ENCODE measurements around the gene SEMA5A. TPM values are rescaled to one million over a fixed set of nuclear protein-coding genes. Genes with fewer than 3 reads are reported as not detected.

The SEMA5A gene
- total RNA-seq, 1 donor from 2014 or later: 13.8 TPM

- no peaks in the 10 kb centered on the region for H3K79me2 ChIP-seq (ENCODE audit: insufficient read depth, low read length)
- no peak overlapping the region for H3K4me3 ChIP-seq (ENCODE audit: insufficient read depth, low read depth, low read length)
- DNase-seq (ENCODE audit: low read depth): no peak
- Mint-ChIP-seq H3K4me1 (ENCODE audit: low read depth, unreplicated experiment) (peaks cover 35% of the 10 kb centered on the region), H3K27ac (ENCODE audit: unreplicated experiment) (no peak overlapping the region), H3K4me3 (ENCODE audit: unreplicated experiment) (no peak overlapping the region), H3K27me3 (ENCODE audit: low read depth, unreplicated experiment) (no peaks in the 10 kb centered on the region), H3K9me3 (ENCODE audit: unreplicated experiment) (no peaks in the 10 kb centered on the region), H3K36me3 (ENCODE audit: low read depth, unreplicated experiment) (peaks cover 7% of the 10 kb centered on the region)
- H3K36me3 ChIP-seq (ENCODE audit: insufficient read depth, low read length): no peaks in the 10 kb centered on the region
- H3K4me2 ChIP-seq (ENCODE audit: low read length): no peak overlapping the region
- no peaks in the 10 kb centered on the region for H4K20me1 ChIP-seq (ENCODE audit: insufficient read depth, low read length)
- H3K9ac ChIP-seq (ENCODE audit: low read length): no peak overlapping the region
- H3K4me1 ChIP-seq (ENCODE audit: insufficient read depth, low read length): peaks cover 28% of the 10 kb centered on the region
- no peak overlapping the region for H2AFZ ChIP-seq (ENCODE audit: low read depth, low read length)
- no peak for FAIRE-seq
- TF ChIP-seq CTCF (IDR thresholded peaks at IDR 0.05; ENCODE audit: insufficient read depth, low read depth, low read length) (no peak), EZH2 (IDR thresholded peaks at IDR 0.05; ENCODE audit: insufficient read depth, low read length) (no peak)
- H3K27ac ChIP-seq (ENCODE audit: low read depth, low read length): peak overlapping the region; percentile 3
- H3K27me3 ChIP-seq (ENCODE audit: insufficient read depth, low read length): no peaks in the 10 kb centered on the region
- no peaks in the 10 kb centered on the region for H3K9me3 ChIP-seq (ENCODE audit: insufficient read depth, low read depth, low read length)
These were observed 12.6 kb upstream of the SEMA5A start for GRCh38 chr5:9558319-9558965.

- Histone ChIP-seq H3K9me3 (ENCODE audit: insufficient read depth, low read depth, low read length) (no peaks in the 10 kb centered on the region), H3K36me3 (ENCODE audit: insufficient read depth, low read length) (no peaks in the 10 kb centered on the region), H3K4me2 (ENCODE audit: low read length) (peak overlapping the region; percentile 21), H3K4me1 (ENCODE audit: insufficient read depth, low read length) (peaks cover 27% of the 10 kb centered on the region), H3K27me3 (ENCODE audit: insufficient read depth, low read length) (no peaks in the 10 kb centered on the region), H4K20me1 (ENCODE audit: insufficient read depth, low read length) (no peaks in the 10 kb centered on the region), H3K79me2 (ENCODE audit: insufficient read depth, low read length) (no peaks in the 10 kb centered on the region), H3K27ac (ENCODE audit: low read depth, low read length) (peak overlapping the region; percentile 29), H3K4me3 (ENCODE audit: insufficient read depth, low read depth, low read length) (no peak overlapping the region), H3K9ac (ENCODE audit: low read length) (peak overlapping the region; percentile 21), H2AFZ (ENCODE audit: low read depth, low read length) (no peak overlapping the region)
- Mint-ChIP-seq H3K4me1 (ENCODE audit: low read depth, unreplicated experiment) (peaks cover 30% of the 10 kb centered on the region), H3K9me3 (ENCODE audit: unreplicated experiment) (no peaks in the 10 kb centered on the region), H3K36me3 (ENCODE audit: low read depth, unreplicated experiment) (peaks cover 7% of the 10 kb centered on the region), H3K27ac (ENCODE audit: unreplicated experiment) (no peak overlapping the region), H3K27me3 (ENCODE audit: low read depth, unreplicated experiment) (no peaks in the 10 kb centered on the region), H3K4me3 (ENCODE audit: unreplicated experiment) (no peak overlapping the region)
- FAIRE-seq (peak; percentile 54), DNase-seq (ENCODE audit: low read depth) (peak; percentile 79)
- TF ChIP-seq CTCF (IDR thresholded peaks at IDR 0.05; ENCODE audit: insufficient read depth, low read depth, low read length): no peak
- no peak for TF ChIP-seq EZH2 (IDR thresholded peaks at IDR 0.05; ENCODE audit: insufficient read depth, low read length)
These were observed 11.8 kb upstream of the SEMA5A start for GRCh38 chr5:9557696-9558095.

- Mint-ChIP-seq H3K9me3 (ENCODE audit: unreplicated experiment) (no peaks in the 10 kb centered on the region), H3K27ac (ENCODE audit: unreplicated experiment) (no peak overlapping the region), H3K36me3 (ENCODE audit: low read depth, unreplicated experiment) (peaks cover 16% of the 10 kb centered on the region), H3K4me3 (ENCODE audit: unreplicated experiment) (no peak overlapping the region), H3K4me1 (ENCODE audit: low read depth, unreplicated experiment) (peaks cover 18% of the 10 kb centered on the region), H3K27me3 (ENCODE audit: low read depth, unreplicated experiment) (no peaks in the 10 kb centered on the region)
- Histone ChIP-seq H3K27ac (ENCODE audit: low read depth, low read length) (no peak overlapping the region), H3K9ac (ENCODE audit: low read length) (no peak overlapping the region), H4K20me1 (ENCODE audit: insufficient read depth, low read length) (no peaks in the 10 kb centered on the region), H2AFZ (ENCODE audit: low read depth, low read length) (no peak overlapping the region), H3K36me3 (ENCODE audit: insufficient read depth, low read length) (peaks cover 8% of the 10 kb centered on the region), H3K4me2 (ENCODE audit: low read length) (no peak overlapping the region), H3K79me2 (ENCODE audit: insufficient read depth, low read length) (no peaks in the 10 kb centered on the region), H3K4me3 (ENCODE audit: insufficient read depth, low read depth, low read length) (no peak overlapping the region), H3K4me1 (ENCODE audit: insufficient read depth, low read length) (peaks cover 18% of the 10 kb centered on the region), H3K9me3 (ENCODE audit: insufficient read depth, low read depth, low read length) (no peaks in the 10 kb centered on the region), H3K27me3 (ENCODE audit: insufficient read depth, low read length) (no peaks in the 10 kb centered on the region)
- FAIRE-seq: no peak
- DNase-seq (ENCODE audit: low read depth): no peak
- TF ChIP-seq CTCF (IDR thresholded peaks at IDR 0.05; ENCODE audit: insufficient read depth, low read depth, low read length) (no peak), EZH2 (IDR thresholded peaks at IDR 0.05; ENCODE audit: insufficient read depth, low read length) (no peak)
These were observed 10.1 kb upstream of the SEMA5A start for GRCh38 chr5:9555961-9556360.

All from astrocyte (in vitro differentiated cells and primary cell).